Mesothelial cell of epicardium (in vitro differentiated cells): ENCODE results near the gene PANK1. TPM values are rescaled to one million over a fixed set of nuclear protein-coding genes. Genes with fewer than 3 reads are reported as not detected.

Experiments used
- DNase-seq, 2 experiments: peaks; one replicate each; pipeline ENCODE4 v3.0.0; 2021; ENCODE audit warnings: low spot score in 2 of 2; ENCODE audit not compliant: unreplicated experiment in 2 of 2
- H3K27ac Mint-ChIP-seq: 2 replicates; pipeline ENCODE4 v1.8.0; 2021; ENCODE audit warnings: mixed read lengths
- H3K27me3 Mint-ChIP-seq: 2 replicates; pipeline ENCODE4 v1.8.0; 2021; ENCODE audit warnings: low read depth, mixed read lengths
- H3K36me3 Mint-ChIP-seq: 2 replicates; pipeline ENCODE4 v1.8.0; 2021; ENCODE audit warnings: mixed read lengths
- H3K4me1 Mint-ChIP-seq: 2 replicates; pipeline ENCODE4 v1.8.0; 2021; ENCODE audit warnings: mixed read lengths
- H3K4me3 Mint-ChIP-seq: 2 replicates; pipeline ENCODE4 v1.8.0; 2021; ENCODE audit warnings: mild to moderate bottlenecking, moderate library complexity, mixed read lengths
- H3K9me3 Mint-ChIP-seq: 2 replicates; pipeline ENCODE4 v1.8.0; 2021; ENCODE audit warnings: mixed read lengths
- total RNA-seq: library from RNA; stranded (reverse); gene quantifications from 3 replicates; pipeline ENCODE4 v1.2.1, GENCODE V29; 2021
- TF ChIP-seq, protein P1 (sequence below): fragments of 200-600 bp; sonication (generic); IDR thresholded peaks from one replicate; pipeline ENCODE4 v1.5.0; 2021; ENCODE audit warnings: antibody characterized with exemption; ENCODE audit not compliant: unreplicated experiment

Gene PANK1
- total RNA-seq, 1 donor from 2014 or later = 27.2 TPM

DNA sequence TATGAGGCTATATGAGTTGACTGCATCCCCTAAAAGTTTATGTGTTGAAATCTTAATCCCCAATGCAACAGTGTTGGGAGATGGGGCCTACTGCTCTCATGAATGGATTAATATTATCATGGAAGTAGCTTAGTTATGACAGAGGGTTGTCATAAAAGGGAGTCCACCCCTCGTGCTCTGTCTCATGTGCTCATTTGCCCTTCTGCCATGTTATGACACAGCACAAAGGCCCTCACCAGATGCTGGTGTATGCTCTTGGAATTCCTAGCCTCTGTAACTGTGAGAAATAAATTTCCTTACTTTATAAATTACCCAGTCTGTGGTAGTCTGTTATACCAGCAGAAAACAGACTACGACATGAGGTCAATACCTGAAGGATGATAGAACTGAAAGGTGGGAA, 17.6 kb upstream of the PANK1 start:
- H3K4me3 Mint-ChIP-seq = no peak overlapping the region
- TF ChIP-seq, protein P1, sequence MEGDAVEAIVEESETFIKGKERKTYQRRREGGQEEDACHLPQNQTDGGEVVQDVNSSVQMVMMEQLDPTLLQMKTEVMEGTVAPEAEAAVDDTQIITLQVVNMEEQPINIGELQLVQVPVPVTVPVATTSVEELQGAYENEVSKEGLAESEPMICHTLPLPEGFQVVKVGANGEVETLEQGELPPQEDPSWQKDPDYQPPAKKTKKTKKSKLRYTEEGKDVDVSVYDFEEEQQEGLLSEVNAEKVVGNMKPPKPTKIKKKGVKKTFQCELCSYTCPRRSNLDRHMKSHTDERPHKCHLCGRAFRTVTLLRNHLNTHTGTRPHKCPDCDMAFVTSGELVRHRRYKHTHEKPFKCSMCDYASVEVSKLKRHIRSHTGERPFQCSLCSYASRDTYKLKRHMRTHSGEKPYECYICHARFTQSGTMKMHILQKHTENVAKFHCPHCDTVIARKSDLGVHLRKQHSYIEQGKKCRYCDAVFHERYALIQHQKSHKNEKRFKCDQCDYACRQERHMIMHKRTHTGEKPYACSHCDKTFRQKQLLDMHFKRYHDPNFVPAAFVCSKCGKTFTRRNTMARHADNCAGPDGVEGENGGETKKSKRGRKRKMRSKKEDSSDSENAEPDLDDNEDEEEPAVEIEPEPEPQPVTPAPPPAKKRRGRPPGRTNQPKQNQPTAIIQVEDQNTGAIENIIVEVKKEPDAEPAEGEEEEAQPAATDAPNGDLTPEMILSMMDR = no peak
- no peak overlapping the region for H3K27ac Mint-ChIP-seq
- H3K4me1 Mint-ChIP-seq = no peaks in the 10 kb centered on the region
- no peaks in the 10 kb centered on the region for H3K27me3 Mint-ChIP-seq
- no peaks in the 10 kb centered on the region for H3K9me3 Mint-ChIP-seq
- DNase-seq = no peak
- no peaks in the 10 kb centered on the region for H3K36me3 Mint-ChIP-seq

DNA sequence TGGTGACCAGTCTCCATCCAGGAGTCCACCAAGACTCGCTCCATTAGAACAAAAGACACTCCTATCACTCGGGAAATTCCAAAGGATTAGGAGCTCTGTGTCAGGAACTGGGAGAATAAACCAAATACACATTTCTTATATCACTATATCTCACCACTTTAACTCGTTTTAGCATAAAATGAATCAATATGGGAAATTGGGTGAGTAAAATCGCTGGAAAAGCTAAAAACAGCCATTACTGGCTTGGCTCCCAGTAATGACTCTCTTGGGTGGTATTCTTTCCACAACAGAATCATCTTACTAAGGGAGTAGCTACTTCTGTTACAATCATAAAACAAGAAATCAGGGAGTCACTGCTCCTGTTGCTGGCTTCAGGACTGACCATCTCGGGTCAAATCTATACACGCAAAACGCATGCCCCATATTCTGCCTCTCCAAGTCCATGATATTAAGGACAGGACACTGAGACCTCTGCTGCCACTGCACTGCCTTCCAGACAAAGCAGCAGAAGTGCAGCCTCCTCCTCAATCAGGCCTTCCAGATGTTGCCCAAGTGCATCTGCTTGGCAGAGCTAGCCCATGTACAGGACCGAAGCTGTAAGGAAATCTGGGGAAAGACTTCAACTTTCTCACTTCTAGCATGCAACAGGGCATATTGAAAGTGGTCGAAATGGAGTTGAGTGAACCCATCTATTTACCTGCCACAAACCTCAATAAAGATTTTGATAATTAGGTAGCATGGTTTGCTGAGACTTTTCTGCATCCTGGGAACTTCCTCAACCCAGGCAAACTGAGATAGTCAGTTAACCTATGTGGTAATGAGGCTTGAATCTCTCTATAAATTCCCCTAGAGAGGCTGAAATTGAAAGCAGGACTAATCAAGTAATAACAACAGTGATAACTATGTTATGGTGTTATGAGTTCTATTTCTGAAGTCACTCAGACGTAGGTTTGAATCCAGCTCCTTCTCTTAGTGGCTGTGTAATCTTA, 14.4 kb upstream of the PANK1 start:
- Mint-ChIP-seq H3K27me3 (no peaks in the 10 kb centered on the region), H3K27ac (no peak overlapping the region), H3K36me3 (peaks cover 4% of the 10 kb centered on the region), H3K4me3 (no peak overlapping the region), H3K9me3 (peaks cover 16% of the 10 kb centered on the region), H3K4me1 (no peaks in the 10 kb centered on the region)
- TF ChIP-seq, protein P1 = no peak
- no peak for DNase-seq

DNA sequence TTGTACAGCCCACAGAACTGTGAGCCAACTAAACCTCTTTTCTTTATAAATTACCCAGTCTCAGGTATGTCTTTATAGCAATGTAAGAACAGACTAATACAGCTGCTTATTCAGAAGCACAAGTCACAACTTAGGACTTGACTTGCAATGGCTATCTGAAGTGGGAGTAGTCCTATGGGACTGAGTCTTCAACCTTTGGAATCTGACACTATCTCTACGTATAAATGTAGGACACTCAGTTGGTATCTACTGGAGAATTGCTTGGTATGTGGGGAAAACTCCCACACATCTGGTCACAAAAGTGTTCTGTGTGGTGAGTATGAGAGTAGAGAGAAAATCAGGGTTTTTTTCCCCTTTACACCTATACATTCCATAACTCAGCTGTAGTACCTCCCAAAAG, 12.3 kb upstream of the PANK1 start:
- DNase-seq = no peak
- Mint-ChIP-seq H3K27me3 (no peaks in the 10 kb centered on the region), H3K4me3 (no peak overlapping the region), H3K9me3 (peaks cover 17% of the 10 kb centered on the region), H3K4me1 (peaks cover 7% of the 10 kb centered on the region), H3K27ac (no peak overlapping the region), H3K36me3 (peaks cover 4% of the 10 kb centered on the region)
- TF ChIP-seq, protein P1 = no peak

DNA sequence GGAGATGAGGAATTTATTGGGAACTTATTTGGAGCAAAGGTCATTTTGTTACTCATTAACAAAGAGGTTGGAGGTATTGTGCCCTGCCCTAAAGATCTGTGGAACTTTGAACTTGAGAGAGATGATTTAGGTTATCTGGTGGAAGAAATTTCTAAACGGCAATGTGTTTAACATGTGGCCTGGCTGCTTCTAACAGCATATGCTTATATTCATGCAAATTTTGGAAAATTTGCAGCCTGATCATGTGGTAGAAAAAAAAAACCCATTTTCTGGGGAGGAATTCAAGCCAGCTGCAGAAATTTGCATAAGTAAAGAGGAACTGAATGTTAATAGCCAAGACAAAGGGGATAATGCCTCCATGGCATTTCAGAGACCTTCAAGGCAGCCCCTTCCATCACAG, 10.7 kb upstream of the PANK1 start:
- Mint-ChIP-seq H3K4me1 (peaks cover 12% of the 10 kb centered on the region), H3K27ac (no peak overlapping the region), H3K27me3 (no peaks in the 10 kb centered on the region), H3K36me3 (peaks cover 4% of the 10 kb centered on the region), H3K9me3 (peaks cover 17% of the 10 kb centered on the region), H3K4me3 (no peak overlapping the region)
- TF ChIP-seq, protein P1 = no peak
- DNase-seq = no peak

DNA sequence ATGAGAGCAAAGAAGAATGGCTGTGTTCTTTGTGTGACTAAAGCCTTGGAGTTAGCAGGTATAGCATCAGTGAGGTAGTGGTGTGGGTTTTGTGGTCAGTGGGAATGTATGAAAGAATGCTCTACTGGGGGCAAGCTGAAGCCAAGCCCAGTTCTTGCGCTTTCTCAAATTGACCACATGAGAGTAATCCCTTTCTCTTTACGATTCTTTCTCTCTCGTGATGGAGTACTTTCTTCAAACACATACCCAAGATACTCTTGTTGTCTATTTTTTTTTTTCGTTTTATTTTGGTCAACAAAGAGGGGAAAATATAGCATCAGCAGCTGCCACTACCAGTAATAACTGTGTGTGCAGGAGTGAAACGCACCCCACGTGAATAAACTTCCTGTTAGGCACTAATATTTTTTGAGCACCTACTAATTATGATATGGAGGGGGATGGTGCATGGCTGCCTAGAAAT, 8.4 kb upstream of the PANK1 start:
- Mint-ChIP-seq H3K9me3 (peaks cover 29% of the 10 kb centered on the region), H3K27ac (no peak overlapping the region), H3K27me3 (no peaks in the 10 kb centered on the region), H3K4me1 (peaks cover 12% of the 10 kb centered on the region), H3K36me3 (peaks cover 4% of the 10 kb centered on the region), H3K4me3 (no peak overlapping the region)
- no peak for DNase-seq
- TF ChIP-seq, protein P1 = no peak
